ENCODE measurements around the gene SH3BGR.

The SH3BGR gene

GRCh38 chr21:39555911-39556590 is 104.3 kb downstream of the SH3BGR start:
- DNase-seq: no peak

- no peak for DNase-seq
Measured at GRCh38 chr21:39559511-39559910, 107.7 kb downstream of the SH3BGR start.

GRCh38 chr21:39561140-39561539 is 109.4 kb downstream of the SH3BGR start:
- no peak for DNase-seq

- DNase-seq: no peak
Measured at GRCh38 chr21:39562791-39563770, 111.3 kb downstream of the SH3BGR start.

GRCh38 chr21:39564200-39564599 is 112.4 kb downstream of the SH3BGR start:
- DNase-seq: no peak

Measured in OCI-M1 (cell line).